Left renal cortex interstitium (tissue), 4 donors: ENCODE results near the gene MYBL2. TPM values are rescaled to one million over a fixed set of nuclear protein-coding genes. Genes with fewer than 3 reads are reported as not detected.

Experiments used
- DNase-seq, 4 donors: peaks; one replicate each; pipeline ENCODE4 v3.0.0-alpha.2; 2013; ENCODE audit warnings: low read depth in 4 of 4, low spot score in 2 of 4, missing footprints in 1 of 4
- polyA plus RNA-seq, 4 donors: library from polyadenylated mRNA; unstranded; fragments of 120-200 nt; gene quantifications; one replicate each; pipeline ENCODE4 v1.2.1, GENCODE V29; 2013; ENCODE audit not compliant: insufficient read length in 4 of 4

MYBL2 gene
- polyA plus RNA-seq, 4 donors, result 21.1 to 30.8 (median 27.3) TPM

- no peak for DNase-seq
Measured at GRCh38 chr20:43721097-43721428, 54.1 kb downstream of the MYBL2 start.

GRCh38 chr20:43721429-43722152 lies 54.7 kb downstream of the MYBL2 start:
- no peak for DNase-seq

DNA sequence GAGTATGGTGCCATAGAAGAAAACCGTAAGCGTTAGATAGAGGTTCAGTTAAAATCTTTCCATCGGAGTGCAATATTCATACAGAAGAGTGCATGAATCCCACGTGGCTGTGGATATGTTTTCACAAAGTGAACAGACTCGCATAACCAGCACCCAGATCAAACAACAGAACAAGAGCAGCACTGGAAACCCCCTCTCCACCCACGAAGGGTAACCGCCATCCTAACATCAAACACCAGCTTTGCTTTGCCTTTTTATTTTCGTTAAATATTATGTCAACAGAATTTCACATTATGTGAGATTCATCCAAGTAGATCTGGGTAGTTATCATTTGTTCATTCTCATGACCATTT lies 55.2 kb downstream of the MYBL2 start:
- no peak for DNase-seq

DNA sequence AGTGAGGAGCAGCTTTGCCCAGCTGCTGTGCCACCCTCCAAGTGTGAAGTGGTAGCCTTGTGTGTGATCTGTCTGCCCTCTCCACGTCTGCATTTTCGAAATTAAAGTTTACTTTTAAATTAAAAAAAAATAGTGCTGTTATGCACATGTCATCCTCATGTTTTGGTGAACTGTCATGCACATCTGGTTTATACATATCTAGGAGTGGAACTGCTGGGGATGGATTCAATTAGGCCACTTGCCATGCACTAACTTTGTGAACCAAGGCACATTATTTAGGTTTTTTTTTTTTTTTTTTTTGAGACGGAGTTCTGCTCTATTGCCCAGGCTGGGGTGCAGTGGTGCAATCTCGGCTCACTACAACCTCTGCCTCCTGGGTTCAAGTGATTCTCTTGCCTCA lies 56.3 kb downstream of the MYBL2 start:
- no peak for DNase-seq

DNA sequence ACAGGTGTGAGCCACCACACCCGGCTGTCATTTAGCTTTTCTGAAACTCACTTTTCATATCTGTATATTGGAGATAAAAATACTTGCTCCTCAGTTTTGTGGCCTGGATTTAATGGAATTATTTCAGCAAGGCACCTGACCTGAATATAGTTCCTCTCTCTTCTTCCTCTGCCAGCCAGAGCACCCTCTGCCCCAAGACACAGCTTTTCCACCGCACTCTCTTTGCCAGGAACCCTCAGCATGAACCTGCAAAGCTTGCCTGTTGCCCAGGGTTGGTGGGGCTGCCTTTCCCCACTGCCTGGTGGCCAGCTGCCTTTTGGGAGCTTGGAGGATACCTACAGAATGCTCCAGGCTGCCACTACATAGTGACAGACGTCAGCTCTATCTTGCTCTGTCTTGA lies 56.8 kb downstream of the MYBL2 start:
- no peak for DNase-seq

DNA sequence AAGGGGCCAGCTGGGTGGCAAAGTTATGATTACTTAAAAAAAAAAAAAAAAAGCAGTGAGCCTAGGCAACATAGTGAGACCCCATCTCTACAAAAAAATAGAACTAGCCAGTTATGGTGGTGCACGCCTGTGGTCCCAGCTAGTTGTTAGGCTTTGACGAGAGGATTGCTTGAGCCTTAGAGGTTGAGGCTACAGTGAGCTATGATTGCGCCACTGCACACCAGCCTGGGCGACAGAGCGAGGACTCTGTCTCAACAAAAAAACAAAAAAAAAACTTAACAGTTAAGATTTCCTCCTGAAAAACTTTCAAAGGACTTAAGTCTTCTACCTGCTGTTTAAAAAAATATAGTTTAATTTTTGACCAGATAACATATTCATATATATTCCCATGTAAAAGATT lies 57.5 kb downstream of the MYBL2 start:
- DNase-seq, result no peak

DNA sequence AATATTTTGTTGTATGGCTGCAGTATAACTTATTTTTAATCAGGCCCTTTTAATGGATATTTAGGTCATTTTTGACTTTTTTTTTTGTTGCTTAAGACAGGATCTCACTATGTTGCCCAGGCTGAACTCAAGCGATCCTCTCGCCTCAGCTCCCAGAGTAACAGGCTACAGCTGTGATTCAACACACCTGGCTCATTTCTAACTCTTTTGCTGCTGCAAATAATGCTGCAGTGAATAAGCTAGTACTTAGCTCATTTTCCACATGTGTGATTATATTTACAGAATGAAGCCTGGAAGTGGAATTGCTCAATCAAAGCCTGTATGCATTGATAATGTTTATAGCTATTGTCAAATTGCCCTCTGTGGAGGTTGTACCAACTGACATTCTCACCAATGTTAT lies 58.8 kb downstream of the MYBL2 start:
- no peak for DNase-seq

GRCh38 chr20:43726333-43726732 lies 59.4 kb downstream of the MYBL2 start:
- DNase-seq, result no peak

GRCh38 chr20:43726811-43727338 lies 60.0 kb downstream of the MYBL2 start, which contains the start of gene GTSF1L:
Gene GTSF1L (minus strand): TSS chr20:43727002. CDS start chr20:43726694, 308 bp downstream.
- DNase-seq, result no peak

DNA sequence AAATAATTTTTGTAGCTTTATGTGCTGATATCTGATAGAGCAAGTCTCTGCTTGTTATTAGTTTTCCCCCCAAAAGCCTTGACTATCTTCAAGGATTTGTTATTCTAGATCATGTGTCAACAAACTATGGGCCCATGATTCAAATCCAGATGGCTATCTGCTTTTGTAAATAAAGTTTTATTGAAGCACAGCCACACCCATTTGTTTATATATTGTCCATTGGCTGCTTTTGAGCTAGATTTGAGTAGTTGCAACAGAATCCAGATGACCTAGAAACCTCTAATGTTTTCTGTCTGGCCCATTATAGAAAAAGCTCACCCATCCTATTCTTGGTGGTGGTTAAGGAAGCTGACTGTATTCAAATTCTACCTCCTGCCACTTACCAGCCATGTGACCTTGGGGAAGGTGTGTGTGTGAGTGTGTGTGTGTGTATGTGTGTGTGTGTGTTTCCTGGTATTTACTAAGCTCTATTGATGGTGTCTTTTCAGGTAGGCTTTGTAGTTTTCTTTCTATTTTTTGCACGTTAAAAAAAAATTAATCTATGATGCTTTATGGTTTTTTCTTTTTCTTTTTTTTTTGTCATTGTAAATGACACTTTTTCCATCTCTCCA lies 61.2 kb downstream of the MYBL2 start:
- DNase-seq, result no peak

DNA sequence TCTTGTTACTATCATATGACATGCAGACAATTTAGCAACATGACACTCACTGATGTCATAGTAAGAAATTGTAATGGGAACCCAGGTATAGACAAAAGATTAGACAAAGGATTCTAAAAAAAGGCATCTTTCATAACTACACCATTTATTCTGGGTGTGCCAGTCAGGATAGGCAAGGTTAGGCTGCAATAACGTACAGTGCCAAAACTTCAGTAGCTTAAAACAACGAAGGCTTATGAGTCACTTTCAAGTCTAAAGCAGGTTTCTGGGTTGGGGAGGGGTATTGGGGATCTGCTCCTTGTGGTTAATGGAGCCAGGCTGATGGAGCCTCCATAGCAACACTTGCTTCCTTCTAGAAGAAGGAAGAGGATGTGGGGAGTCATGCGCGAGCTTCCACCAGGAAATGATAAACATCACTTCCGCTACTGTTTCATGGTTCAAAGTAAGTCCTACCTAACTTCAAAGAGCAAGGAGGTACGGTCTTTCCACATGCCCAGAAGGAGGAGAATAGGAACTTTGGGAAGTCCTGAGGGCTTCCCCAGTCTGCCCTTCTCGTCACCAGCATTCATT lies 61.9 kb downstream of the MYBL2 start:
- DNase-seq, result no peak

- DNase-seq, result no peak
Measured at GRCh38 chr20:43731469-43731868, 64.6 kb downstream of the MYBL2 start.

DNA sequence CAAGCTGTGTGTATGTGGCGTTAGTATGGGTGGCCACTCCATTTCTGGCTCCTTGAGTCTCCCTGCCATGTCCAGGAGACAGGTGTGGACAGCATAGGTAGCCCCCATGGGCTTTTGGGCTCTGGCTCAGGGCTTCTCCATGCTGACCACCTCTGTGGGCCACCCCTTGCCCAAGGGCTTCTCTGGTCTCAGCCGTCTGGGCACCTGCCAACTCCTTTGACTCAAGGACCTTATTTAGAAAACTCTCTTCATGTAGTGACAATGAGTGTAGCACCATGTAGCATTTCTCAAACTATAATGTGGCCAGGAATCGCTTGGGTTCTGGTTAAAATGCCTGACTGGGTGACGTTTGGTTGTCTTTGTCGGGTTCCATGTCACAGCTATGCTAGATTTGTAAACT lies 65.0 kb downstream of the MYBL2 start:
- no peak for DNase-seq

GRCh38 chr20:43736588-43737158 lies 69.8 kb downstream of the MYBL2 start:
- no peak for DNase-seq

GRCh38 chr20:43737925-43738324 lies 71.0 kb downstream of the MYBL2 start:
- no peak for DNase-seq

GRCh38 chr20:43739148-43739749 lies 72.3 kb downstream of the MYBL2 start:
- no peak for DNase-seq

GRCh38 chr20:43740642-43741041 lies 73.7 kb downstream of the MYBL2 start:
- no peak for DNase-seq

DNA sequence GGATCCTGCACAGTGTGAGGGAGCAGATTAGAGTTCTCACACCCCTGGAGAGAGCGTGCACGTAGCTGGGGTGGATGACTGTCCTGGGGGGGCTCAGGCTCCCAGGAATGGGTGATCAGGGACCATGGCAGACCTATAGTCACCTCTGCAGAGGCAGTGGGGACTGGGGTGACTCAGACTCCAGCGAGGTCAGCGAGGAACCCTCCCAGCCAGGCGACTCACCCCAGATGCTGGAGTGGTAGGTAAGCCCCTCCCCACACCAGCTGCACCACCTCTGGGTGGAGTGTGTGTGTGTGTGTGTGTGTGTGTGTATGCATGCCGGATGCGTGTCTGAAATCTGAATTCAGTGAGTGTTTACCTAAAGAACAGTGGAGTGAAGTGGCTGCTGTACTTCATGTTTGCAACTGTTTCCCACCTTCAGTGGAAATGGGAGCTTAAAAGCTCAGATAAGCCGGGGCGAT lies 77.3 kb downstream of the MYBL2 start:
- DNase-seq, result no peak

- DNase-seq, result no peak
Measured at GRCh38 chr20:43744966-43745730, 78.2 kb downstream of the MYBL2 start.

DNA sequence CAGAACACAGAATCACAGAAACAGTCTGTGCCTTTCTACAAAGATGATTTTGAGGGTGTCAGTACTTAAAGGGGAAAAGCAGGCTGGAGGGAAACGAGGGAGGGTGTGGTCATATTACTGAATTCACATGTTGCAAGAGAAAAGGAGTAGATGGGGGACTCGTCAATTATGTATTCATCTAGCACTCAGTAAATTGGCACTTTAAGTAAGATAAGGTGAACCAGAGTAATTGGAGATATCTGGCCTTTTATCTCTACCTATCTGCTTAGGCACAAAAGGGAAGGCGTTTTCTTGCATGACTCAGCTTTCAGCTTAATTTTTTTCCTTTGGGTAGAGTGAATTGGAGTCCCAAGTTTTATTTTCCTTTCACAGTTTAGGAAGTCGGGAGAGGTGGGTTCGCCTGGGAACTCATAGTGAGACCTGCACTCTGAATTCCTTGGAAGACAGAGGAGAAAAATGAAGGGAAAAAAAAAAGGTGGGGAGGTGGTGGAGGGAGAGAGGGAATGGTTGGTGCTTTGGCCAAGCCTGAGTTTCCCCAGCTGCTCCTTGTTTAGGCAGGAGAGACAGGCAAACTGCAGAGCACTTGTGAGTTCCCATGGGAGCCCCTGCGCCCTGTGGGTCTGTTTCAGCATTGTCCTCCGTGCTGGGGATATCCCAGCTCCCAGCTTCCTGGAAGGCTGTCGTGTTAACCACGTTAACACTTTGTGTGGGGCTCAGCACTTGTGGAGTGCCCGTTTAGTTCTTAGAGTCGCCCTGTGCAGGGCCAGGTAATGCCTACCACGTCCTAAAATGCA lies 79.6 kb downstream of the MYBL2 start:
- DNase-seq, result no peak
